ENCODE results near the gene ZBTB38.

The ZBTB38 gene

GRCh38 chr3:141400073-141400971 lies 32.0 kb downstream of the ZBTB38 start:
- Histone ChIP-seq H3K9me3 (no peaks in the 10 kb centered on the region), H3K4me1 (peaks cover 0 to 49% (median 32%) of the 10 kb centered on the region in 4 donors), H3K36me3 (peaks cover 28 to 33% (median 31%) of the 10 kb centered on the region in 3 donors), H3K27me3 (no peaks in the 10 kb centered on the region), H3K27ac (peak overlapping the region; percentile 96 to 99), H3K4me3 (no peak overlapping the region)
- intact Hi-C loops (cut with DNase I; ENCODE audit: low total_unique reads) = no loop called here
- TF ChIP-seq CTCF (IDR thresholded peaks at IDR 0.05) = no peak
- no peak for DNase-seq

GRCh38 chr3:141401095-141401494 lies 32.8 kb downstream of the ZBTB38 start:
- Histone ChIP-seq H3K9me3 (no peaks in the 10 kb centered on the region), H3K36me3 (peaks cover 36 to 40% (median 37%) of the 10 kb centered on the region in 3 donors), H3K27me3 (no peaks in the 10 kb centered on the region), H3K4me3 (no peak overlapping the region), H3K27ac (peak overlapping the region; percentile 96 to 99), H3K4me1 (peaks cover 0 to 57% (median 36%) of the 10 kb centered on the region in 4 donors)
- no peak for TF ChIP-seq CTCF (IDR thresholded peaks at IDR 0.05)
- no peak for DNase-seq
- intact Hi-C loops (cut with DNase I; ENCODE audit: low total_unique reads) = no loop called here

- peak overlapping the region; percentile 74 to 88 for H3K4me3 ChIP-seq
- H3K27ac ChIP-seq = peak overlapping the region; percentile 96 to 99
- peaks cover 0 to 64% (median 43%) of the 10 kb centered on the region in 4 donors for H3K4me1 ChIP-seq
- no peaks in the 10 kb centered on the region for H3K27me3 ChIP-seq
- TF ChIP-seq CTCF (IDR thresholded peaks at IDR 0.05) = no peak
- peak; percentile 38 to 75 for DNase-seq
- intact Hi-C loops (cut with DNase I; ENCODE audit: low total_unique reads) = no loop called here
- H3K9me3 ChIP-seq = no peaks in the 10 kb centered on the region
- peaks cover 31 to 39% (median 35%) of the 10 kb centered on the region in 3 donors for H3K36me3 ChIP-seq
These were observed 33.5 kb downstream of the ZBTB38 start for GRCh38 chr3:141401573-141402475.

GRCh38 chr3:141402476-141403171 lies 34.3 kb downstream of the ZBTB38 start:
- Histone ChIP-seq H3K4me3 (peak overlapping the region; percentile 74 to 88), H3K27ac (peak overlapping the region; percentile 96 to 99), H3K27me3 (no peaks in the 10 kb centered on the region), H3K9me3 (no peaks in the 10 kb centered on the region), H3K4me1 (peaks cover 0 to 72% (median 45%) of the 10 kb centered on the region in 4 donors), H3K36me3 (peaks cover 27 to 37% (median 31%) of the 10 kb centered on the region in 3 donors)
- peak; percentile 69 to 89 for DNase-seq
- TF ChIP-seq CTCF (IDR thresholded peaks at IDR 0.05) = peak; percentile 23 to 28
- intact Hi-C loops (cut with DNase I; ENCODE audit: low total_unique reads) = no loop called here

GRCh38 chr3:141403576-141403975 lies 35.3 kb downstream of the ZBTB38 start:
- intact Hi-C loops (cut with DNase I; ENCODE audit: low total_unique reads) = no loop called here
- peaks cover 30 to 37% (median 35%) of the 10 kb centered on the region in 3 donors for H3K36me3 ChIP-seq
- H3K27ac ChIP-seq = peak overlapping the region; percentile 96 to 99
- H3K9me3 ChIP-seq = no peaks in the 10 kb centered on the region
- DNase-seq = no peak
- H3K27me3 ChIP-seq = no peaks in the 10 kb centered on the region
- H3K4me1 ChIP-seq = peaks cover 0 to 80% (median 50%) of the 10 kb centered on the region in 4 donors
- TF ChIP-seq CTCF (IDR thresholded peaks at IDR 0.05) = no peak
- H3K4me3 ChIP-seq = peak overlapping the region; percentile 74 to 88
